ENCODE measurements around the gene RUNX2.

Gene RUNX2

DNA sequence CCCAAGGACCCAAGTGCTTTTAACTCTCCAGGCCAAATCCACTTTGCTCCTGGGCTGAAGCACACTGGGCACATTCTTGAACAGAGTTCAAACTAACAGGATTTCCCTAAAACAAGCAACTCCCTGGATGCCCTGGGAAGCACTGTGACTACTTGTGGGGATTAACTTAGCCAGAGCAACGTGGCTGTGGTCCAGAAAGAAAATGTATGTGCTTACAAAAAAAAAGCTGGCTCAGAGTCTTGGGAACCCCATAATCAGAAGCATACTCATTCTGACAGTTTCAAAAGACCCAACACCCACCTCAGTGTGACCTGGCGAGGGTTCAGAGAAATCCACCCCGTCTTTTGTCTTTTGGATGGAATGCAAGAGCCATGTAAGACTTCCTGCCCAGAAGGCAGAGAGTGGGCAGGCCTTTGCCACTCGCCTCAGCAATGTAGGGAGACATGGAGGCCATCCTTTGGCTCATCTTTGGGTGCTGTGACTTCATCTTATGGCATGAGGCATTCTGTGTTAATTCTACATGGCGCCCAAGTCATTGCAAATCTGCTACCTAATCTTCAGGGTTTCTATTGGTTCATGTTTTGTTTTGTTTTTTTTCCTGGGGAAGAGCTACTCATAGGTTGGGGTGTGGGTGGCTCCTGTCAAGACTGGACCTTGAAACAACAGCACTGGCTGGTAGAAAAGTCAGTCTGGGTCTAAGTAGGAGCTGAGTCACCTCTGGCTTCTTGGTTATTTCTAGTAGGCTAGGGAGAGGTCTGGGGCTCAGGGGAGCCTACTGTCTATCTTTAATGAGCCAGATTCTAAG lies 298.2 kb downstream of the RUNX2 start:
- TF ChIP-seq, protein P1, sequence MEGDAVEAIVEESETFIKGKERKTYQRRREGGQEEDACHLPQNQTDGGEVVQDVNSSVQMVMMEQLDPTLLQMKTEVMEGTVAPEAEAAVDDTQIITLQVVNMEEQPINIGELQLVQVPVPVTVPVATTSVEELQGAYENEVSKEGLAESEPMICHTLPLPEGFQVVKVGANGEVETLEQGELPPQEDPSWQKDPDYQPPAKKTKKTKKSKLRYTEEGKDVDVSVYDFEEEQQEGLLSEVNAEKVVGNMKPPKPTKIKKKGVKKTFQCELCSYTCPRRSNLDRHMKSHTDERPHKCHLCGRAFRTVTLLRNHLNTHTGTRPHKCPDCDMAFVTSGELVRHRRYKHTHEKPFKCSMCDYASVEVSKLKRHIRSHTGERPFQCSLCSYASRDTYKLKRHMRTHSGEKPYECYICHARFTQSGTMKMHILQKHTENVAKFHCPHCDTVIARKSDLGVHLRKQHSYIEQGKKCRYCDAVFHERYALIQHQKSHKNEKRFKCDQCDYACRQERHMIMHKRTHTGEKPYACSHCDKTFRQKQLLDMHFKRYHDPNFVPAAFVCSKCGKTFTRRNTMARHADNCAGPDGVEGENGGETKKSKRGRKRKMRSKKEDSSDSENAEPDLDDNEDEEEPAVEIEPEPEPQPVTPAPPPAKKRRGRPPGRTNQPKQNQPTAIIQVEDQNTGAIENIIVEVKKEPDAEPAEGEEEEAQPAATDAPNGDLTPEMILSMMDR (IDR thresholded peaks at IDR 0.05; ENCODE audit: extremely low read depth, missing control alignments): no peak

GRCh38 chr6:45630314-45630713 lies 302.2 kb downstream of the RUNX2 start:
- DNase-seq (ENCODE audit: low spot score): no peak

More for the DNA sequence above, 298.2 kb downstream of the RUNX2 start:
- no peak for DNase-seq (ENCODE audit: low spot score)

GRCh38 chr6:45630801-45631200 lies 302.7 kb downstream of the RUNX2 start:
- TF ChIP-seq, protein P1 (IDR thresholded peaks at IDR 0.05; ENCODE audit: extremely low read depth, missing control alignments): no peak
- no peak for DNase-seq (ENCODE audit: low spot score)

More at GRCh38 chr6:45630314-45630713, 302.2 kb downstream of the RUNX2 start:
- TF ChIP-seq, protein P1 (IDR thresholded peaks at IDR 0.05; ENCODE audit: extremely low read depth, missing control alignments): no peak

DNA sequence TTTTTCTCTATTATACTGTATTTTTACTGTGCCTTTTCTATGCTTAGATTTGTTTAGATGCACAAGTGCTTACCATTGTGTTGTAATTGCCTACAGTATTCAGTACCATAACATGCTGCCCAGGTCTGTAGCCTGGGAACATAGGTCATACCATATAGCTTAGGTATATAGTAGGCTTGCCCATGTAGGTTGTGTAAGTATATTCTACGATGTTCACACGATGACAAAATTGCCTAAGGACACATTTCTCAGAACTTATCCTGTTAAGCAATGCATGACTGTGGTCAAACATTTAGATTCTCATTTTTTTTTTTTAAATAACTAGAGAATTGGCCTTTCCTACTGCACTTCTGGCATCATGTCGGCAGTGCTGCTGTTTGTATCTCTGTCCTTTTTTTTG lies 303.3 kb downstream of the RUNX2 start:
- TF ChIP-seq, protein P1 (IDR thresholded peaks at IDR 0.05; ENCODE audit: extremely low read depth, missing control alignments): no peak
- no peak for DNase-seq (ENCODE audit: low spot score)

GRCh38 chr6:45633272-45633908 lies 305.3 kb downstream of the RUNX2 start:
- no peak for DNase-seq (ENCODE audit: low spot score)
- TF ChIP-seq, protein P1 (IDR thresholded peaks at IDR 0.05; ENCODE audit: extremely low read depth, missing control alignments): no peak

DNA sequence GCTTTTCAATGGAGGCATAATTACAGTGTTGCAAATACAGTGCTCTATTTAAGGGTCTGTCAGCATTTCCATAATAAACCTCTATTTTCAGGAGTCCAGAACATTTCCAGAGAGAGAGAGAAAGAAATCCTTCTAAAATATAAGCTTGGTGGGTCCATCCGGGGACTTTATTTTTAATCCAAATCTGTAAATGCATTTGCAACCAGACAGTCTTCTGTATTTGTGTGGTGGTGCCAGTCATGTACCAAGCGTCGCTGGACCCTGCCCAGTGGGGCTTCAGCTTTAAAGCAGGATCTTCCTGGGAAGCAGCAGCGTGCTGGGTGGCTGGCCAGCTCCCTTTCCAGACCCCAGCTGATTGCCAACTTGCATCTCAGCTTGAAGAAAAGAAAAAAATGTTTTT lies 306.1 kb downstream of the RUNX2 start:
- DNase-seq (ENCODE audit: low spot score): no peak
- TF ChIP-seq, protein P1 (IDR thresholded peaks at IDR 0.05; ENCODE audit: extremely low read depth, missing control alignments): no peak

- TF ChIP-seq, protein P1 (IDR thresholded peaks at IDR 0.05; ENCODE audit: extremely low read depth, missing control alignments): no peak
- DNase-seq (ENCODE audit: low spot score): no peak
Observed at GRCh38 chr6:45635284-45635867, 307.2 kb downstream of the RUNX2 start.
